Endothelial cell of umbilical vein (primary cell): ENCODE measurements around the gene TLDC2. TPM values are rescaled to one million over a fixed set of nuclear protein-coding genes. Genes with fewer than 3 reads are reported as not detected.
"Not testable (repeated sequence)": the region's sequence is repeated elsewhere in the genome, so short reads cannot be mapped to it uniquely, and the experiment has no call there.

Source experiments
- BruUV-seq: library from RNA; stranded (reverse); fragments of 400-500 nt; replicated peaks from 2 replicates; lab custom pipeline; 2021; lab: Mats Ljungman, UMichigan
- CTCF ChIA-PET: fragments of 300-600, 350-600 bp; sonication (Branson Sonifier 250); formaldehyde crosslinking; loops from one replicate; lab custom pipeline; 2021; ENCODE audit warnings: antibody characterized with exemption, inconsistent platforms; lab: Charles Lee
- POLR2A ChIA-PET: fragments of 300-600, 350-600 bp; sonication (Branson Sonifier 250); formaldehyde crosslinking; loops from one replicate; lab custom pipeline; 2021; ENCODE audit warnings: antibody characterized with exemption, inconsistent platforms; lab: Charles Lee
- DNase-seq: peaks from one replicate; pipeline ENCODE4 v3.0.0-alpha.2; 2011; ENCODE audit warnings: low read depth, low spot score
- FAIRE-seq: peaks from 2 replicates; lab custom pipeline; 2011; peaks lifted over from hg19 to GRCh38; lab: Jason Lieb, UNC
- H2AFZ ChIP-seq: 2 replicates; pipeline ENCODE4 v1.6.0; 2012; ENCODE audit warnings: low read depth, low read length, control low read depth, inconsistent platforms
- H3K27ac ChIP-seq: 2 replicates; pipeline ENCODE4 v1.5.1; 2011; ENCODE audit warnings: low read depth, mild to moderate bottlenecking, control low read depth, low read length, moderate library complexity; ENCODE audit not compliant: insufficient read depth
- H3K27me3 ChIP-seq, 2 experiments: 2 replicates each; pipeline versions ENCODE4 v1.6.0 to v1.6.1; 2011; ENCODE audit warnings: low read length in 2 of 2, mixed read lengths in 1 of 2; ENCODE audit not compliant: control insufficient read depth in 2 of 2, insufficient read depth in 2 of 2
- H3K36me3 ChIP-seq, 2 experiments: 2 replicates in 1 of 2; 3 replicates in 1 of 2; pipeline ENCODE4 v1.5.1; 2011; ENCODE audit warnings: low read length in 2 of 2, mild to moderate bottlenecking in 1 of 2, moderate library complexity in 1 of 2; ENCODE audit not compliant: control insufficient read depth in 2 of 2, insufficient read depth in 2 of 2; ENCODE audit errors: extremely low read depth in 1 of 2
- H3K4me1 ChIP-seq: 3 replicates; pipeline ENCODE4 v1.5.1; 2011; ENCODE audit warnings: mild to moderate bottlenecking, low read length; ENCODE audit not compliant: control insufficient read depth, insufficient read depth; ENCODE audit errors: extremely low read depth
- H3K4me2 ChIP-seq: 2 replicates; pipeline ENCODE4 v1.6.1; 2011; ENCODE audit warnings: low read length, control low read depth, mixed read lengths; ENCODE audit not compliant: insufficient read depth
- H3K4me3 ChIP-seq, 3 experiments: fragments of 200-600 bp in 1 of 3; sonication (generic), shearing (Covaris generic) in 1 of 3; replicated peaks in 1 of 3; 2 replicates each; pipeline ENCODE4 v1.5.1; 2011 to 2016; ENCODE audit warnings: control low read depth in 3 of 3, low read length in 3 of 3, mild to moderate bottlenecking in 2 of 3, inconsistent platforms in 1 of 3, low read depth in 1 of 3, moderate library complexity in 1 of 3; ENCODE audit not compliant: insufficient read depth in 1 of 3
- H3K79me2 ChIP-seq: 2 replicates; pipeline ENCODE4 v1.6.0; 2012; ENCODE audit warnings: low read length, inconsistent platforms; ENCODE audit not compliant: control insufficient read depth, insufficient read depth
- H3K9ac ChIP-seq: replicated peaks from 2 replicates; pipeline ENCODE3; 2011; ENCODE audit warnings: low read length, control low read depth; ENCODE audit not compliant: insufficient read depth; ENCODE audit errors: extremely low read depth
- H3K9me1 ChIP-seq: replicated peaks from 3 replicates; pipeline ENCODE4 v1.6.0; 2011; ENCODE audit warnings: mild to moderate bottlenecking, low read length; ENCODE audit not compliant: control insufficient read depth, insufficient read depth; ENCODE audit errors: extremely low read depth
- H3K9me3 ChIP-seq: replicated peaks from 2 replicates; pipeline ENCODE4 v1.5.1; 2012; ENCODE audit warnings: low read length, inconsistent platforms; ENCODE audit not compliant: control insufficient read depth, insufficient read depth
- H4K20me1 ChIP-seq: replicated peaks from 2 replicates; pipeline ENCODE3; 2011; ENCODE audit warnings: mild to moderate bottlenecking, low read length; ENCODE audit not compliant: control insufficient read depth, insufficient read depth; ENCODE audit errors: extremely low read depth
- EZH2 ChIP-seq: IDR thresholded peaks from 2 replicates; pipeline ENCODE4 v1.6.1; 2012; ENCODE audit warnings: borderline replicate concordance, low read depth, mild to moderate bottlenecking, moderate library complexity, low read length, inconsistent platforms; ENCODE audit not compliant: severe bottlenecking
- FOS ChIP-seq: IDR thresholded peaks from 2 replicates; pipeline ENCODE4 v1.6.1; 2011; ENCODE audit warnings: mild to moderate bottlenecking, low read length, moderate library complexity, borderline replicate concordance; ENCODE audit not compliant: insufficient read depth
- GATA2 ChIP-seq: IDR thresholded peaks from 2 replicates; pipeline ENCODE4 v1.7.0; 2011; ENCODE audit warnings: low read depth, mild to moderate bottlenecking, moderate library complexity, mixed read lengths, low read length; ENCODE audit not compliant: insufficient read length, insufficient read depth
- JUN ChIP-seq: IDR thresholded peaks from 2 replicates; pipeline ENCODE4 v1.6.1; 2011; ENCODE audit warnings: borderline replicate concordance, low read depth; ENCODE audit not compliant: insufficient read length, insufficient read depth
- MYC ChIP-seq: IDR thresholded peaks from one replicate; pipeline ENCODE4 v1.6.1; 2011; ENCODE audit warnings: mild to moderate bottlenecking, low read depth, low read length
- POLR2A ChIP-seq: IDR thresholded peaks from 2 replicates; pipeline ENCODE4 v1.6.1; 2012; ENCODE audit warnings: low read depth, mild to moderate bottlenecking, control low read depth, low read length
- POLR2AphosphoS5 ChIP-seq: IDR thresholded peaks from 2 replicates; pipeline ENCODE4 v1.6.1; 2012; ENCODE audit warnings: low read depth, mild to moderate bottlenecking, control low read depth, low read length, moderate library complexity; ENCODE audit not compliant: insufficient read depth
- dilution Hi-C: fragments of 300-500 bp; cut with MboI; formaldehyde crosslinking; loops from one replicate; pipeline ENCODE4 v1.15.0; 2019; ENCODE audit warnings: low sequenced_read_pairs; ENCODE audit not compliant: extremely low pct_ligation_motif_present
- intact Hi-C: fragments of 100-400 bp; cut with micrococcal nuclease; formaldehyde crosslinking; loops from one replicate; pipeline ENCODE4 v1.10.0; 2022
- polyA plus RNA-seq, 4 experiments: library from polyadenylated mRNA; depleted of rRNA in 3 of 4; stranded (reverse) in 3 of 4; unstranded in 1 of 4; fragments of >200 nt; gene quantifications; 2 replicates each; pipeline versions ENCODE4 v1.2.1 to v1.2.3, GENCODE V29; 2011 to 2012; ENCODE audit warnings: missing spikeins in 1 of 4
- total RNA-seq: library from RNA; stranded (reverse); gene quantifications from 2 replicates; pipeline ENCODE4 v1.2.3, GENCODE V29; 2021
- TF ChIP-seq, protein P1 (sequence below): IDR thresholded peaks from 2 replicates; pipeline ENCODE4 v1.6.1; 2011; ENCODE audit not compliant: insufficient read depth, insufficient read length
- TF ChIP-seq, protein P2 (sequence below), 2 donors: IDR thresholded peaks; 1 replicate in 1 of 2; 2 replicates in 1 of 2; pipeline ENCODE4 v1.5.1; 2011; ENCODE audit warnings: low read length in 2 of 2, mild to moderate bottlenecking in 2 of 2, moderate library complexity in 2 of 2, control low read depth in 1 of 2, inconsistent platforms in 1 of 2, low read depth in 1 of 2; ENCODE audit not compliant: insufficient read depth in 1 of 2; ENCODE audit errors: extremely low read depth in 1 of 2

Gene TLDC2
- total and polyA plus RNA-seq, 2 donors (not counting 3 experiments of a cell fraction or from before 2014, with no cell fraction given), result not detected

DNA sequence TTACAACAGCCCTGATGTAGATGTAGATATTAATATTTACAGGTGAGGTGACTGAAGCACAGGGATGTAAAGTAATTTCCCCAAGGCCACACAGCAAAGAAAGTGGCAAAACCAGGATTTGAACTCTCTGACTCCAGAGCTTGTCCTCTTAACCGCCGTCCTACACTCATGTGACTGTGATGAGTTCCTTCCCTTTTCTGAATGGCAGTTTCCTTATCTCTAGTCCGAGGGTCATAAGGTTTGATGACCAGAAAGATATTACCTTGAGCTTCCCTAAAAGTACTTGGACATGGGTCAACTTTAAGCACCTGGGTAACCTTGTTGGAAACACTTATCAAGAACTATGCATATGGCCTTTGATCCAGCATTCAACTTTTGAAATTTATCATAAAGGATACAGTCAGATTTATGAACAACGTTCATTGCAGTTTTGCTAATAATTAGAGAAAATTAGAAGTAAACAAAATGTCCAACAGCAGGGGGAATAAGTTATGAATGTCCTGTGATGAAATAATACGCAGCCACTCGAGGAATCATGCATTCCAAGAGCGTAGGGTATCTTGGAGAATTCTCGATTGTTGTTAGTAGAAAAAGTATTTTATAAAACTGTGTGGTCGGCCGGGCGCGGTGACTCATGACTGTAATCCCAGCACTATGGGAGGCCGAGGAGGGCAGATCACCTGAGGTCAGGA is 2.3 kb upstream of the TLDC2 start:
- H3K79me2 ChIP-seq, result no peaks in the 10 kb centered on the region
- intact Hi-C loops, result no loop called here
- ChIA-PET CTCF (interaction anchor here (0.8 to 1.5 kb wide), 4 partner anchors 9 to 100 kb away, joined by 3 to 6 read pairs (median 4); partner anchors contain the start of gene DSN1), POLR2A (interaction anchor here (1.5 kb wide), 1 partner anchor 12 kb away, joined by 3 read pairs; no protein-coding TSS in a partner anchor)
- no peaks in the 10 kb centered on the region for H3K9me3 ChIP-seq
- no TSS peak for BruUV-seq
- DNase-seq, result no peak
- H3K36me3 ChIP-seq, result no peaks in the 10 kb centered on the region
- no peak overlapping the region for H2AFZ ChIP-seq
- no peak for FAIRE-seq
- H3K27ac ChIP-seq, result no peak overlapping the region
- no peak overlapping the region for H3K4me2 ChIP-seq
- dilution Hi-C loops, result no loop called here
- no peaks in the 10 kb centered on the region for H3K27me3 ChIP-seq
- no peaks in the 10 kb centered on the region for H3K4me1 ChIP-seq
- H3K9me1 ChIP-seq, result no peaks in the 10 kb centered on the region
- no peaks in the 10 kb centered on the region for H4K20me1 ChIP-seq
- H3K4me3 ChIP-seq, result no peak overlapping the region
- no peak overlapping the region for H3K9ac ChIP-seq
- TF ChIP-seq, protein P1, sequence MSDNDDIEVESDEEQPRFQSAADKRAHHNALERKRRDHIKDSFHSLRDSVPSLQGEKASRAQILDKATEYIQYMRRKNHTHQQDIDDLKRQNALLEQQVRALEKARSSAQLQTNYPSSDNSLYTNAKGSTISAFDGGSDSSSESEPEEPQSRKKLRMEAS, result no peak
- TF ChIP-seq JUN, result no peak
- no peak for TF ChIP-seq MYC
- no peak for TF ChIP-seq POLR2AphosphoS5
- TF ChIP-seq FOS, result no peak
- TF ChIP-seq, protein P2, sequence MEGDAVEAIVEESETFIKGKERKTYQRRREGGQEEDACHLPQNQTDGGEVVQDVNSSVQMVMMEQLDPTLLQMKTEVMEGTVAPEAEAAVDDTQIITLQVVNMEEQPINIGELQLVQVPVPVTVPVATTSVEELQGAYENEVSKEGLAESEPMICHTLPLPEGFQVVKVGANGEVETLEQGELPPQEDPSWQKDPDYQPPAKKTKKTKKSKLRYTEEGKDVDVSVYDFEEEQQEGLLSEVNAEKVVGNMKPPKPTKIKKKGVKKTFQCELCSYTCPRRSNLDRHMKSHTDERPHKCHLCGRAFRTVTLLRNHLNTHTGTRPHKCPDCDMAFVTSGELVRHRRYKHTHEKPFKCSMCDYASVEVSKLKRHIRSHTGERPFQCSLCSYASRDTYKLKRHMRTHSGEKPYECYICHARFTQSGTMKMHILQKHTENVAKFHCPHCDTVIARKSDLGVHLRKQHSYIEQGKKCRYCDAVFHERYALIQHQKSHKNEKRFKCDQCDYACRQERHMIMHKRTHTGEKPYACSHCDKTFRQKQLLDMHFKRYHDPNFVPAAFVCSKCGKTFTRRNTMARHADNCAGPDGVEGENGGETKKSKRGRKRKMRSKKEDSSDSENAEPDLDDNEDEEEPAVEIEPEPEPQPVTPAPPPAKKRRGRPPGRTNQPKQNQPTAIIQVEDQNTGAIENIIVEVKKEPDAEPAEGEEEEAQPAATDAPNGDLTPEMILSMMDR (IDR thresholded peaks at IDR 0.05; ENCODE audit: extremely low read depth in 1 of 2, insufficient read depth in 1 of 2, low read depth in 1 of 2, low read length in 2 of 2), result no peak
- no peak for TF ChIP-seq EZH2
- TF ChIP-seq GATA2, result no peak
- no peak for TF ChIP-seq POLR2A

DNA sequence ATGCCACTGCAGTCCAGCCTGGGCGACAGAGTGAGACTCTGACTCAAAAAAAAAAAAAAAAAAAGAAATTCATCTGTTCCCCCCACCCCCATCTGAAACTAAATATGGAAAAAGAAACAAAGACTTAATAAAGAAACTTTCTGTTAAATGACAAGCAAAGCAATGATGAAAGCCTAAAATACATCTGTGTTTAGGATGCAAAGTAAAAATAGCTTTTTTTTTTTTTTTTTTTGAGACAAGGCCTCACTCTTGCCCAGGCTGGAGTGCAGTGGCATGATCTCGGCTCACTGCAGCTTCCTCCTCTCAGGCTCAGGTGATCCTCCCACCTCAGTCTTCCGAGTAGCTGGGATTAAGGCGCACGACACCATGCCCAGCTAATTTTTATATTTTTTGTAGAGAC is 845 bp upstream of the TLDC2 start:
- H3K4me3 ChIP-seq, H3K4me1 ChIP-seq, H3K27me3 ChIP-seq, H3K36me3 ChIP-seq, H3K27ac ChIP-seq, H3K79me2 ChIP-seq, BruUV-seq, H3K9me1 ChIP-seq, H3K9me3 ChIP-seq, intact Hi-C loops, DNase-seq, H3K9ac ChIP-seq, dilution Hi-C loops, H4K20me1 ChIP-seq, H2AFZ ChIP-seq, H3K4me2 ChIP-seq, FAIRE-seq: not testable (repeated sequence)
- POLR2A ChIA-PET, result interaction anchor here (0.7 kb wide), 1 partner anchor 9 kb away, joined by 9 read pairs; no protein-coding TSS in a partner anchor
- CTCF ChIA-PET, result interaction anchor here (1.0 kb wide), 1 partner anchor 8 kb away, joined by 3 read pairs; no protein-coding TSS in a partner anchor
